ENCODE data around the gene NFATC1.
"Not testable (repeated sequence)": the region's sequence is repeated elsewhere in the genome, so short reads cannot be mapped to it uniquely, and the experiment has no call there.

GRCh38 chr18:79504495-79504894 is 108.8 kb downstream of the NFATC1 start:
- TF ChIP-seq CTCF, POLR2A (IDR thresholded peaks at IDR 0.05): not testable (repeated sequence)
